Endothelial cell of umbilical vein (primary cell): Measurements from ENCODE around the gene HTR2B. TPM values are rescaled to one million over a fixed set of nuclear protein-coding genes. Genes with fewer than 3 reads are reported as not detected.

Source experiments
- BruUV-seq: library from RNA; stranded (reverse); fragments of 400-500 nt; replicated peaks from 2 replicates; lab custom pipeline; 2021; lab: Mats Ljungman, UMichigan
- CTCF ChIA-PET: fragments of 300-600, 350-600 bp; sonication (Branson Sonifier 250); formaldehyde crosslinking; loops from one replicate; lab custom pipeline; 2021; ENCODE audit warnings: antibody characterized with exemption, inconsistent platforms; lab: Charles Lee
- POLR2A ChIA-PET: fragments of 300-600, 350-600 bp; sonication (Branson Sonifier 250); formaldehyde crosslinking; loops from one replicate; lab custom pipeline; 2021; ENCODE audit warnings: antibody characterized with exemption, inconsistent platforms; lab: Charles Lee
- DNase-seq: peaks from one replicate; pipeline ENCODE4 v3.0.0-alpha.2; 2011; ENCODE audit warnings: low read depth, low spot score
- FAIRE-seq: peaks from 2 replicates; lab custom pipeline; 2011; peaks lifted over from hg19 to GRCh38; lab: Jason Lieb, UNC
- H2AFZ ChIP-seq: 2 replicates; pipeline ENCODE4 v1.6.0; 2012; ENCODE audit warnings: low read depth, low read length, control low read depth, inconsistent platforms
- H3K27ac ChIP-seq: 2 replicates; pipeline ENCODE4 v1.5.1; 2011; ENCODE audit warnings: low read depth, mild to moderate bottlenecking, control low read depth, low read length, moderate library complexity; ENCODE audit not compliant: insufficient read depth
- H3K27me3 ChIP-seq, 2 experiments: 2 replicates each; pipeline versions ENCODE4 v1.6.0 to v1.6.1; 2011; ENCODE audit warnings: low read length in 2 of 2, mixed read lengths in 1 of 2; ENCODE audit not compliant: control insufficient read depth in 2 of 2, insufficient read depth in 2 of 2
- H3K36me3 ChIP-seq, 2 experiments: 2 replicates in 1 of 2; 3 replicates in 1 of 2; pipeline ENCODE4 v1.5.1; 2011; ENCODE audit warnings: low read length in 2 of 2, mild to moderate bottlenecking in 1 of 2, moderate library complexity in 1 of 2; ENCODE audit not compliant: control insufficient read depth in 2 of 2, insufficient read depth in 2 of 2; ENCODE audit errors: extremely low read depth in 1 of 2
- H3K4me1 ChIP-seq: 3 replicates; pipeline ENCODE4 v1.5.1; 2011; ENCODE audit warnings: mild to moderate bottlenecking, low read length; ENCODE audit not compliant: control insufficient read depth, insufficient read depth; ENCODE audit errors: extremely low read depth
- H3K4me2 ChIP-seq: 2 replicates; pipeline ENCODE4 v1.6.1; 2011; ENCODE audit warnings: low read length, control low read depth, mixed read lengths; ENCODE audit not compliant: insufficient read depth
- H3K4me3 ChIP-seq, 3 experiments: fragments of 200-600 bp in 1 of 3; sonication (generic), shearing (Covaris generic) in 1 of 3; replicated peaks in 1 of 3; 2 replicates each; pipeline ENCODE4 v1.5.1; 2011 to 2016; ENCODE audit warnings: control low read depth in 3 of 3, low read length in 3 of 3, mild to moderate bottlenecking in 2 of 3, inconsistent platforms in 1 of 3, low read depth in 1 of 3, moderate library complexity in 1 of 3; ENCODE audit not compliant: insufficient read depth in 1 of 3
- H3K79me2 ChIP-seq: 2 replicates; pipeline ENCODE4 v1.6.0; 2012; ENCODE audit warnings: low read length, inconsistent platforms; ENCODE audit not compliant: control insufficient read depth, insufficient read depth
- H3K9ac ChIP-seq: replicated peaks from 2 replicates; pipeline ENCODE3; 2011; ENCODE audit warnings: low read length, control low read depth; ENCODE audit not compliant: insufficient read depth; ENCODE audit errors: extremely low read depth
- H3K9me1 ChIP-seq: replicated peaks from 3 replicates; pipeline ENCODE4 v1.6.0; 2011; ENCODE audit warnings: mild to moderate bottlenecking, low read length; ENCODE audit not compliant: control insufficient read depth, insufficient read depth; ENCODE audit errors: extremely low read depth
- H3K9me3 ChIP-seq: replicated peaks from 2 replicates; pipeline ENCODE4 v1.5.1; 2012; ENCODE audit warnings: low read length, inconsistent platforms; ENCODE audit not compliant: control insufficient read depth, insufficient read depth
- H4K20me1 ChIP-seq: replicated peaks from 2 replicates; pipeline ENCODE3; 2011; ENCODE audit warnings: mild to moderate bottlenecking, low read length; ENCODE audit not compliant: control insufficient read depth, insufficient read depth; ENCODE audit errors: extremely low read depth
- CTCF ChIP-seq, 2 donors: IDR thresholded peaks; 1 replicate in 1 of 2; 2 replicates in 1 of 2; pipeline ENCODE4 v1.5.1; 2011; ENCODE audit warnings: low read length in 2 of 2, mild to moderate bottlenecking in 2 of 2, moderate library complexity in 2 of 2, control low read depth in 1 of 2, inconsistent platforms in 1 of 2, low read depth in 1 of 2; ENCODE audit not compliant: insufficient read depth in 1 of 2; ENCODE audit errors: extremely low read depth in 1 of 2
- EZH2 ChIP-seq: IDR thresholded peaks from 2 replicates; pipeline ENCODE4 v1.6.1; 2012; ENCODE audit warnings: borderline replicate concordance, low read depth, mild to moderate bottlenecking, moderate library complexity, low read length, inconsistent platforms; ENCODE audit not compliant: severe bottlenecking
- FOS ChIP-seq: IDR thresholded peaks from 2 replicates; pipeline ENCODE4 v1.6.1; 2011; ENCODE audit warnings: mild to moderate bottlenecking, low read length, moderate library complexity, borderline replicate concordance; ENCODE audit not compliant: insufficient read depth
- GATA2 ChIP-seq: IDR thresholded peaks from 2 replicates; pipeline ENCODE4 v1.7.0; 2011; ENCODE audit warnings: low read depth, mild to moderate bottlenecking, moderate library complexity, mixed read lengths, low read length; ENCODE audit not compliant: insufficient read length, insufficient read depth
- JUN ChIP-seq: IDR thresholded peaks from 2 replicates; pipeline ENCODE4 v1.6.1; 2011; ENCODE audit warnings: borderline replicate concordance, low read depth; ENCODE audit not compliant: insufficient read length, insufficient read depth
- MYC ChIP-seq: IDR thresholded peaks from one replicate; pipeline ENCODE4 v1.6.1; 2011; ENCODE audit warnings: mild to moderate bottlenecking, low read depth, low read length
- POLR2A ChIP-seq: IDR thresholded peaks from 2 replicates; pipeline ENCODE4 v1.6.1; 2012; ENCODE audit warnings: low read depth, mild to moderate bottlenecking, control low read depth, low read length
- POLR2AphosphoS5 ChIP-seq: IDR thresholded peaks from 2 replicates; pipeline ENCODE4 v1.6.1; 2012; ENCODE audit warnings: low read depth, mild to moderate bottlenecking, control low read depth, low read length, moderate library complexity; ENCODE audit not compliant: insufficient read depth
- dilution Hi-C: fragments of 300-500 bp; cut with MboI; formaldehyde crosslinking; loops from one replicate; pipeline ENCODE4 v1.15.0; 2019; ENCODE audit warnings: low sequenced_read_pairs; ENCODE audit not compliant: extremely low pct_ligation_motif_present
- intact Hi-C: fragments of 100-400 bp; cut with micrococcal nuclease; formaldehyde crosslinking; loops from one replicate; pipeline ENCODE4 v1.10.0; 2022
- polyA plus RNA-seq, 4 experiments: library from polyadenylated mRNA; depleted of rRNA in 3 of 4; stranded (reverse) in 3 of 4; unstranded in 1 of 4; fragments of >200 nt; gene quantifications; 2 replicates each; pipeline versions ENCODE4 v1.2.1 to v1.2.3, GENCODE V29; 2011 to 2012; ENCODE audit warnings: missing spikeins in 1 of 4
- total RNA-seq: library from RNA; stranded (reverse); gene quantifications from 2 replicates; pipeline ENCODE4 v1.2.3, GENCODE V29; 2021
- TF ChIP-seq, protein P1 (sequence below): IDR thresholded peaks from 2 replicates; pipeline ENCODE4 v1.6.1; 2011; ENCODE audit not compliant: insufficient read depth, insufficient read length

The HTR2B gene
- total and polyA plus RNA-seq, 2 donors (not counting 3 experiments of a cell fraction or from before 2014, with no cell fraction given): 0.88 to 0.93 TPM

DNA sequence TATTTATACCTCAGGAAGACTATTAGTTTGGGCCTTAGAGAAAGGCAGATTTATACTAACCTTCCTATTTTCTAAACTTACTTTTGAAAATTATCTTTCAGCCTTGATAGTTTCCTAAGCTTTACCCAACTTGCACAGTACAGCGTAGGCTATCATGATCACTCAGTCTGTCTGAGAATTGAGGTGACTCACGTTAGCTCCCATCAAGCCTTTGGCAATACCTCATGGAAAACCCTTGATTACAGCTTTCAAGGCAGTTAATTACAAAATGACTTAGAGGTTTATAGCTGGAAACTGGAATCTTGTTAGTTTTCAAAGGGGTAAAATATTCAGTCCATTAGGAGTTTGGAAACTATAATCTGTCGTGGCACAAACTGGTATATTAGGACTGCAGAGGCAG lies 47.2 kb upstream of the HTR2B start:
- no peaks in the 10 kb centered on the region for H3K9me3 ChIP-seq
- H3K4me1 ChIP-seq: peaks cover 50% of the 10 kb centered on the region
- H3K79me2 ChIP-seq: no peaks in the 10 kb centered on the region
- peaks cover 2 to 16% of the 10 kb centered on the region in 2 experiments for H3K36me3 ChIP-seq
- no peak overlapping the region for H3K27ac ChIP-seq
- intact Hi-C loops: no loop called here
- no TSS peak for BruUV-seq
- H4K20me1 ChIP-seq: no peaks in the 10 kb centered on the region
- H3K4me3 ChIP-seq: no peak overlapping the region
- no peak for TF ChIP-seq EZH2
- TF ChIP-seq, protein P1, sequence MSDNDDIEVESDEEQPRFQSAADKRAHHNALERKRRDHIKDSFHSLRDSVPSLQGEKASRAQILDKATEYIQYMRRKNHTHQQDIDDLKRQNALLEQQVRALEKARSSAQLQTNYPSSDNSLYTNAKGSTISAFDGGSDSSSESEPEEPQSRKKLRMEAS: no peak
- TF ChIP-seq GATA2: no peak
- TF ChIP-seq POLR2A: no peak
- TF ChIP-seq CTCF (IDR thresholded peaks at IDR 0.05; ENCODE audit: extremely low read depth in 1 of 2, insufficient read depth in 1 of 2, low read depth in 1 of 2, low read length in 2 of 2): no peak
- TF ChIP-seq JUN: no peak
- TF ChIP-seq MYC: no peak
- no peak for TF ChIP-seq POLR2AphosphoS5
- TF ChIP-seq FOS: no peak
- ChIA-PET POLR2A (no interaction called here), CTCF (no interaction called here)
- no peak overlapping the region for H2AFZ ChIP-seq
- dilution Hi-C loops: no loop called here
- DNase-seq (no peak), FAIRE-seq (no peak)
- no peaks in the 10 kb centered on the region for H3K9me1 ChIP-seq
- no peaks in the 10 kb centered on the region for H3K27me3 ChIP-seq
- H3K4me2 ChIP-seq: no peak overlapping the region
- H3K9ac ChIP-seq: no peak overlapping the region
